Astrocyte of the cerebellum (primary cell): ENCODE data around the gene MTRFR.

Experiments
- DNase-seq: peaks from one replicate; pipeline ENCODE4 v3.0.0-alpha.2; 2011; ENCODE audit warnings: low read depth
- H3K4me3 ChIP-seq: 2 replicates; pipeline ENCODE4 v1.5.1; 2011; ENCODE audit warnings: mild to moderate bottlenecking, low read depth, low read length, moderate library complexity
- CTCF ChIP-seq: IDR thresholded peaks from 2 replicates; pipeline ENCODE4 v1.5.1; 2012; ENCODE audit warnings: low read length, low read depth, moderate library complexity, mild to moderate bottlenecking; ENCODE audit errors: missing control alignments
- in situ Hi-C: cut with HindIII; loops from 2 replicates; pipeline ENCODE4 v1.10.0; 2017; ENCODE audit warnings: low sequenced_read_pairs

The MTRFR gene

GRCh38 chr12:123306200-123306599, 73.0 kb downstream of the MTRFR start:
- no peak for TF ChIP-seq CTCF
- in situ Hi-C loops: no loop called here
- no peak overlapping the region for H3K4me3 ChIP-seq
- no peak for DNase-seq
